COR-L47 (cell line): Measurements from ENCODE around the gene SARDH.

Experiments
- DNase-seq: peaks from one replicate; lab custom pipeline; 2025; lab: John Stamatoyannopoulos, UW

Gene SARDH, protein sequence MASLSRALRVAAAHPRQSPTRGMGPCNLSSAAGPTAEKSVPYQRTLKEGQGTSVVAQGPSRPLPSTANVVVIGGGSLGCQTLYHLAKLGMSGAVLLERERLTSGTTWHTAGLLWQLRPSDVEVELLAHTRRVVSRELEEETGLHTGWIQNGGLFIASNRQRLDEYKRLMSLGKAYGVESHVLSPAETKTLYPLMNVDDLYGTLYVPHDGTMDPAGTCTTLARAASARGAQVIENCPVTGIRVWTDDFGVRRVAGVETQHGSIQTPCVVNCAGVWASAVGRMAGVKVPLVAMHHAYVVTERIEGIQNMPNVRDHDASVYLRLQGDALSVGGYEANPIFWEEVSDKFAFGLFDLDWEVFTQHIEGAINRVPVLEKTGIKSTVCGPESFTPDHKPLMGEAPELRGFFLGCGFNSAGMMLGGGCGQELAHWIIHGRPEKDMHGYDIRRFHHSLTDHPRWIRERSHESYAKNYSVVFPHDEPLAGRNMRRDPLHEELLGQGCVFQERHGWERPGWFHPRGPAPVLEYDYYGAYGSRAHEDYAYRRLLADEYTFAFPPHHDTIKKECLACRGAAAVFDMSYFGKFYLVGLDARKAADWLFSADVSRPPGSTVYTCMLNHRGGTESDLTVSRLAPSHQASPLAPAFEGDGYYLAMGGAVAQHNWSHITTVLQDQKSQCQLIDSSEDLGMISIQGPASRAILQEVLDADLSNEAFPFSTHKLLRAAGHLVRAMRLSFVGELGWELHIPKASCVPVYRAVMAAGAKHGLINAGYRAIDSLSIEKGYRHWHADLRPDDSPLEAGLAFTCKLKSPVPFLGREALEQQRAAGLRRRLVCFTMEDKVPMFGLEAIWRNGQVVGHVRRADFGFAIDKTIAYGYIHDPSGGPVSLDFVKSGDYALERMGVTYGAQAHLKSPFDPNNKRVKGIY

DNA sequence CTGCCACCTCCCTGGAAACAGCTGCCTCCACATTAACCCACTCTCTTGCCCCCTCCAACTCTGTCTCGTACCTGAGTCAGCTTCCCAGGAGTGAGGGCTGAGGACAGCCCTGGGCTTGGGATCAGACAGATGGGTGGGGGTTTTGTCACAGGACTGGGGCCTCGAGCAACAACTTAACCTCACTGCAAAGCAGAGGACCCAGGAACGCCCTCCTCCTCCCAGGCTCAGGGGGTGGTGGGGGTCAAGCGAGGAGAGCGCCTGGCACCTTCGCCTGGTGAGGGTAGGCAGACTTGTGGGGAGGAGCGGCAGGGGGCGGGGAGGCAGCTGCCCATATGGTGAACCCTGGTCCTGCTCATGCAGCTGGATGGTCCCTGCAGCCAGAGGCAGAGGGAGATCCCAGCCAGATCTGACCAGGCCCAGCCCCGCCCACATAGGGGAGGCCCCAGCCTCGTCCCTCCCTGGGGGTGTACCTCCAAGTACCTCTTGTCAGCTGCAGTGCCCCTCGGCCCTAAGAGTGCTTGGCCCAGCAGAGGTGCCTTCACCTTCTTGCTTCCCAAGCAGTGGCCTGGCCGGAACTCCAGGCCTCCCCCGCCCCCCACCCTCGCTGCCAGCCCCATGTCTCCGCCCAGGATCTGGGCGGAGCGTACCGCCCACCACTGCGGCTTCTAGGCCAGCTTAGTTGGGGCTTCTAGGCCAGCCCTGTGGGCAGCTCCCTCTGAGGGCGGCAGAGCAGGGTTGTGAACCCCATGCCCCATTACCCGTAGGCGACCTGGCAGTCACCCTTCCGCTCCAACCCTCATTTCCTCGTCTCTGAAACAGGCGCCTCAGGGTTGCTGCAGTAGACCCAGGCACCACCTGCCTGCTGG is at the start of gene SARDH:
Gene SARDH (minus strand): TSS at position 579 of the 866 bp plus-strand sequence. CDS start 4,179 bp downstream, outside the sequence.
- DNase-seq, result peak; percentile 55

- no peak for DNase-seq
Observed at GRCh38 chr9:133787754-133788025, 49.5 kb upstream of the SARDH start.

DNA sequence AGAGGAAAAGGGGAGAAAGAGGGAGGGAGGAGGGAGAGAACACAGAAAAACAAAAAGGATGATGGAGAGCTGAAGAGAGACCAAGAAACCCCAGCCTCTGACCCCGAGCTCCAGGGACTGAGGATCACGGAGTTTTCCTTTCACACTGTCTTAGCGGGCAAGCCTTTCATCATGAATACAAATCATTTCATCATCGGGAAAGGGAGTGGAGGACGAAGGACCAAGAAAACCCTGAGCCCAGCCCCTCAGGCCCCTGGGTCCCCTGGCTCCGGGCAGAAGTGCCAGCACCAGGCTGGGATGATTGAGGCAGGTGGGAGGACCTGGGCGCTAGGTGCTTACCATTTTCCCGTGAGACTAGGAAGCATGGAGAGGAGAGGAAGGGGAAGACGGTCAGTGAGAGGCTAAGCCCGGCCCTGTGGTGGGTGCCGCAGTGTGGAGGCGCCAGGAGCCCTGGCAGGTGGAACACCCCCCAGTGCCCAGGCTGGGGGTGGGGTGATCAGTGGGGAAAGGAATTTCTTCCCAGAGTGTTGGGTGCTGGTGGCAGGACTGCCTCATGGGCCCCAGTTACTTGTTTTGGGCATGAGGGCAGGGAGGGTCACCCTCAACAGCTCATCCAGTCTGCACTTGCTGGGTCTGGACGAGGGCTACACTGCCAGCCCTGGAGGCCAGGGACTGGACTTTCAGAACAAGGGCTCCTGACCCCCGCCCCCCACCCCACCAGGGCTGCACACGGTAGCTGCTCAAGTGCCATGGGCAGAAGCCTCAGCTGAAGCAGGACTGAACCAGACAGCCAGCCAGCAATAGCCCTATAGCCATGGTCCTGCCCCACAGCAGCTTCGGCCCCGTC is 49.0 kb upstream of the SARDH start:
- no peak for DNase-seq

- no peak for DNase-seq
Observed at GRCh38 chr9:133786371-133786753, 48.2 kb upstream of the SARDH start.

GRCh38 chr9:133785753-133786370 is 47.7 kb upstream of the SARDH start:
- no peak for DNase-seq

DNA sequence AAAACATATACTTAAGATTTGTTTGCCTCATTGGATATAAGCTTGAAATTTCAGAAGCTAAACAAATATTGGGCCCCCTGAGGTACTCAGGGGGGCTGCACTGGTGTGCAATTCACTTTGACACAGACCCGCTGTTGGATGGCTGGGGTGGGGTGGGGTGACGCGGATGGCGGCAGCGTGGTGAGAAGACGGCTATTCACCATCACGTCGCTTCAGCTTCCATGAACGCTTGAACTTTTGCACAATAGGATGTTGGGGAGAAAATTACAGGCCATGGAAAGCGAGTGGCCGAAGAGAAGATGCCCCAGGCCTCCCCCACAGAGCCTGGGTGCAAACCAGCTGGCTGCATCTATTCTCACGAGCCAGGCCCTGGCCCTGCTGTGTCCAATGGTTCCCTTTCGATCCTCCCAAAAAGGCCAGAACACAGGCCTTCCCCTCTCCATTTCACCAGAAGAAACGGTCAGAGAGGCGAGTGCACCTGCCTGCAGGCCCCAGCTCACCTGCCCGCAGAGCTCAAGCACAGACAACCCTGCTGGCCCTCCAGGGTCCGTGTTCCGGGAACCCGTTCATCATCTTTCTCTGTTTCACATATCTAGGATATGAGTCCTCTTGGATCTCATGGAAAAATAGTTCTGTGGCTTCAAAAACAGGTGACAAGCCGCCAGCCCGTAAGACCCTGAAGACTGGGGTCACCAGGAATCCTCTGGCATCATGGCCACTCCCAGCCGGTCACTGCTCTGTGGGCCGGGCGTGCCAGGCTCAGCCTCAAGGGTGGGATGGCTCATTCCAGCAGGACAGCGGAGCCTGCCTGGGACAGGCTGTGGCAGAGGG is 46.8 kb upstream of the SARDH start:
- DNase-seq, result no peak

DNA sequence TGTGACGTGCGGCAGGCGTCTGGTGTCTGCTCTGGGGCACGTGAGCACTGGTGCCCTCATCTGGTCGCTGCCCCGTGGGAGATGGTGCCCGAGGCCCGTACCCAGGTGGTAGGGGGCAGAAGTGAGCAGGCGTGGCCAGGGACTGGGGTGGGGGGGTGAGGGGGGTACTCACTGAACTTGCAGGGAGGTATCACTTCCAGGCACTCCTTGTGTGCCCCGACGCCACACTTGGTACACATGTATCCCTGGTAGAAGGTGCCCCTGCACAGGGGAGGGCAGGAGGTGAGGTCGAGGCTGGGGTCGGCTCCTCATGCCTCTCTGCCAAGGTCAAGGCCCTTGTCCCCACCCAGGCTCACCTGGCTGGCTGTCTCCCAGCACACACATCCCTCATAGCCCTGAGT is 45.2 kb upstream of the SARDH start:
- no peak for DNase-seq

DNA sequence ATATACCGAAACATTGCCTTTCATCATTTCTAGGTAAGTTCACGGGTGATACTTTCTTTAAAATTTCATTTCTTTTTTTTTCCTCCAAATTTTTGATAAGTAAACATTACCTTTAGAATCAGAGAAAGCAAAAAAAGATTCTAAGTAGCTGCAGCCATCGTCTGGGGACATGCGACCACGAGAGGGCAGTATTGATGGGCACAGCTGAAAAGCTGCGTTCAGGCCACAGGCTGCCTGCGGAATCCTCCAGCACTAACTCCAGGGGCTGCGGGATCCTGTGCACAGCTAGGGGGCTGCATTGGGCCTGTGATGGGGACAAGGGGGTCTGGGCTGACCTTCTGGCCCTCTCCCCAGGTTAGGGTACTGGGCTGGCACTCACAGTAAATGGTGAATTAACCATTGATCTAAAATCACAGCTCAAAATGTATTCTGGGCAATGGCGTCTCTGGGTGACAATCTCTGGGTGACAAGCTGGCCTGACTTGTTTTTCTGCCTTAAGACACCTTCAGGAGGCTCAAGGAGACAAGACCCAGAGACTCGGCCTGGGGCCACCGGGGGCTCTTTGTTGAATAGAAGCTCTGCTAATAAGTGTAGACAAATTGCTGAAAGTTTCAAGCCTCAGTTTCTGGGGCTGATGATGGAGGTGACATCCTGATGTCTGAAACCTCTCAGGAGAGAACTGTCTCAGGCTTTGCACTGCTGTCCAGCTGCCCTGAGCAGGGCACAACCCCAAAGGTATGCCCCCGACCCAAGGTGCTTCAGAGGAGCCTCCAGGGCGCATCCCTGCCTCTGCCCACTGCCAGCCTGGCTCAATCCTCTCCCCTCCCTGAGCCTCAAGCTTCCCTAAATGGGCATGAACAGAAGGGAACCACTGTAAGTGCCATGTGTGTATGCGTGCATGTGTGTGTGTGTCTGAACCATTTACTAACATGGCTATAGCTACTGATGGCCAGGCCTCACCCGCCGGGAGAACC is 44.3 kb upstream of the SARDH start:
- peak; percentile 55 for DNase-seq

GRCh38 chr9:133781828-133782135 is 43.6 kb upstream of the SARDH start:
- DNase-seq, result no peak

GRCh38 chr9:133780962-133781827 is 43.0 kb upstream of the SARDH start:
- DNase-seq, result no peak

DNA sequence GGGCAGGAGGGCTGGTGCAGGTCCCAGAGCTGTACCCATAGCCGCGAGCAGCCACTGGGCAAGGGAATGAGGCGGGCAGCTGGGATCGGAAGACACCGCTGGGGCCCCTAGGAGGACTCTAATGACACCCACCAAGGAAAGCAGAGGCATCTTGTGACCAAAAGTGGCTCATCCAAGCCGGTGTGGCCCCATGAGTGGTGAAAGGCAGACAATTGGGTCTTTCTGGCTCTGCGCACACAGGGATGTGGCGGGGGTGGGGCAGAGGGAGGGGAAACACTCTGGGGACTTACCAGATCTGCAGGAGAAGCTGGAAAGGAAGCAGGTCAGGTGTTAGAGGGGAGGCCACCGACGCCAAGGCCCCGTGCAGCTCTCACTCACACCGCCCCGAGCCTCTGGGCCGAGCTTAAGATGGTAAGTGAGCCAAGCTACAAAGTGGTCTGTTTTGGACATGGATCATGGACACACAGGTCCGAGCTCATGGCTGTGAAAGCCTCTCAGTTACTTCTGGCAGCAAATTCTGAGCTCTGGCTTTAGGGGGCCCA is 42.3 kb upstream of the SARDH start:
- no peak for DNase-seq

DNA sequence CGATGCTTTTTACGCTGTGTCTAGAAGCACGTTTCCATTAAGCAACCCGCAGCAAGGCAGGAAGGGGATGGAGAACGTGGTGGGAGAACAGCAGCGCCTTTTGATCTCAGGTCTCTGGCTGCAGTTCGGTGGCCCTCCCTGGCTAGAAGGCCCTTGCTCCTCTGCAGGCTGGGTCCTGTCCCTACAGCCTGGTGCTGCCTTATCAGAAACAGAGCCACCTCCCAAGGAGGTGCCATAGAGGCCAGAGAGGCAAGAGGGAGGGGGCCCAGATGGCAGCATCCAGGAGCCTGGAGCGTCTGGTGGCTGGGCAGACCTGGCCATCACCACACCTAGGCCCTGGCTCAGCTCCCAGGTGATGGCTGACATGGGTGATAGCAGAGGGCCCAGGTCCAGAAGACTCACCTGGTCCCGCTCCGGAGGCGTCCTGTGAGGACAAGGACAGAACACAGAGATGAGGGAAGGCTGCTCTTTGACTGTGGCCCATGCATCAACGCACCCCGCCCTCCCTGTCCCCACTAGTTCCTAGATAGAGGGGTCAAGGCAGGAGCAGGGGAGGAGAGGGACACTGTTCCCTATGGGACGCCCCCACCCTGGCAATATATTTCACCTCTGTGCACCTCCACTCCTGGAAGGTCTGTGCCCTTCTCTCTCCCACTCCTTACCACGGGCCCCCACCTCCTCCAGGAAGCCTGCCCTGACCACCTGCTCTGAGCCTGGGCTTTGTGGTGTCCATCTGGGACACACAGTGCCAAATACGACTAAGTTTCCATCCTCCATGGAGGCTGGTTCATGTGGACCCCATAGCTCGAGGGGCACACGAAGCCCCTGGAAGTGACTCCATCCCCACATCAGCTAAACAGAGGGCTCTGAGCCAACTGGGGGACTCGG is 41.6 kb upstream of the SARDH start:
- no peak for DNase-seq

DNA sequence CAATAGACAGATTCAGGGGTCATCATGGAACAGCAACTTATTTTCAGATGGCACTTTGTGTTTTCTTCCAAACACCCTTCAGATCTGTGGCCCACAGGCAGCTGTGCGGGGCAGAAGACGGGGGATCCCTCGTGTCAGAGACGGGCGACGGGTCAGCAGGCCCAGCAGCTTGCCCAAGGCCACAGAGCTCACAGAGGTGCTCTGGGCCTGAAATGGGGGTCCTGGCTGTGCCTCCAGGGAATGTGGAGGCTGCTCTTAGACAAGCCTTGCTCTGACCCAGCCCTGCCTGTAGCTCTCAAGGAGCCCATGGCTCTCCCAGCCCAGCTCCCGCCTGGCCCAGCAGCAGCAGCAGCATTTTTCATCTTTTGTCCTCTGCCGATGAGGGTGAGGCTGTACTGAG is 40.9 kb upstream of the SARDH start:
- no peak for DNase-seq

- no peak for DNase-seq
Observed at GRCh38 chr9:133778336-133779013, 40.3 kb upstream of the SARDH start.

DNA sequence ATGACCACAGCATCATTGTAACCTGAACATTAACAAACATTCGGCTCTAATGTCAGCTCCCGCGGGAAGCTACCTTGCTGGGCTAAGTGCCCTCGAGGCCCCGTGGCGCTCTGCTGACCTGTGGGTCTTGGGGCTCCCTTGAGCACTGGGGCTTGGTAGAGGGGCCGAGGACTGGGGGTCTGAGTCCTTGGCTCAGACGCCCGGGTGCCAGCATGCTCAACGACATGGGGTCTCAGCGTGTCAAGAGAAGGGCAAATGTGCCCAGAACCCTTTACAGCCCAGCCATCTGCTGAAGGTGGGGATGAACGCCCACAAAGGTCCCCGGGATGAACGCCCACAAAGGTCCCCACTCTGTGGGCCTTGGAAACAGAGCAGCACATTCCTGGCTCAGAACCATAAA is 39.7 kb upstream of the SARDH start:
- DNase-seq, result no peak
